Lower lobe of right lung (tissue), 2 donors: ENCODE data around the gene HOMER1. TPM values are rescaled to one million over a fixed set of nuclear protein-coding genes. Genes with fewer than 3 reads are reported as not detected.

Source experiments
- ATAC-seq, 2 donors: fragments of 200-7000 bp; cut with Tn5 transposase; one replicate each; pipeline ENCODE4 v1.9.1; 2020 to 2022; ENCODE audit warnings: mild to moderate bottlenecking in 2 of 2, moderate library complexity in 2 of 2
- DNase-seq: peaks from one replicate; pipeline ENCODE4 v3.0.0-alpha.2; 2020
- H3K27ac ChIP-seq: fragments of 200-600 bp; one replicate; pipeline ENCODE4 v1.8.0; 2022
- H3K27me3 ChIP-seq: fragments of 200-600 bp; one replicate; pipeline ENCODE4 v1.8.0; 2022; ENCODE audit warnings: low read depth
- H3K36me3 ChIP-seq: fragments of 200-600 bp; one replicate; pipeline ENCODE4 v1.8.0; 2022; ENCODE audit warnings: mild to moderate bottlenecking
- H3K4me1 ChIP-seq: fragments of 200-600 bp; one replicate; pipeline ENCODE4 v1.8.0; 2022
- H3K4me3 ChIP-seq: fragments of 200-600 bp; one replicate; pipeline ENCODE4 v1.8.0; 2022; ENCODE audit warnings: mild to moderate bottlenecking
- H3K9me3 ChIP-seq: fragments of 200-600 bp; one replicate; pipeline ENCODE4 v1.8.0; 2022
- intact Hi-C: fragments of 100-400 bp; cut with DNase I; formaldehyde crosslinking; loops from one replicate; pipeline ENCODE4 v1.11.0; 2022
- total RNA-seq: library from RNA; stranded (reverse); fragmentation: NEBNext Ultra II Directional; extraction: Animal tissue kit (Norgen Biotek cat#: 25700); gene quantifications from one replicate; pipeline ENCODE4 v1.2.1, GENCODE V29; 2021
- TF ChIP-seq, protein P1 (sequence below): fragments of 200-600 bp; IDR thresholded peaks from one replicate; pipeline ENCODE4 v1.8.0; 2022; ENCODE audit warnings: antibody characterized with exemption, mild to moderate bottlenecking
- donor health status: DM: no; HTN: yes; CAD: no; lungs with severe emphysema.

HOMER1 gene
- total RNA-seq, 1 donor from 2014 or later: 6.9 TPM

DNA sequence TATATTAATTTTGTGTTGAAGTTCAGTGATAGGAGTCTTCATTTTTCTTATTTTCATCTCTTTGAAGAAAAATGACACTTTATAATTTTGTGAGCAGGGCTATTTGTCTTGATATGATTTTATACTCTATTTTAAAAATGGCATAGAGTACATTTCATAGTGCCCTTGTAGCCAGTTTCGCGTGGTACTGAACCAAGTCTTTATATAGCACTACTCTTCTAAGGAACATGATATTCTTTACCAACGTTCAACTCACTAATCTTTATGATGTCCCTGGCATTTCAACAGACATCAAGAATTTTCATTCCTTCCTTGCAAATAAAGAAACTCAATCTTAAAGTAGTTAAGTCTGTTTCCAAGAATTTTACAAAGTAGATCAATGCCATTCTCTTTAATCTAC lies 41.5 kb upstream of the HOMER1 start:
- Histone ChIP-seq H3K9me3 (no peaks in the 10 kb centered on the region), H3K4me1 (no peaks in the 10 kb centered on the region), H3K27me3 (no peaks in the 10 kb centered on the region), H3K36me3 (no peaks in the 10 kb centered on the region), H3K27ac (no peak overlapping the region), H3K4me3 (no peak overlapping the region)
- intact Hi-C loops: no loop called here
- TF ChIP-seq, protein P1, sequence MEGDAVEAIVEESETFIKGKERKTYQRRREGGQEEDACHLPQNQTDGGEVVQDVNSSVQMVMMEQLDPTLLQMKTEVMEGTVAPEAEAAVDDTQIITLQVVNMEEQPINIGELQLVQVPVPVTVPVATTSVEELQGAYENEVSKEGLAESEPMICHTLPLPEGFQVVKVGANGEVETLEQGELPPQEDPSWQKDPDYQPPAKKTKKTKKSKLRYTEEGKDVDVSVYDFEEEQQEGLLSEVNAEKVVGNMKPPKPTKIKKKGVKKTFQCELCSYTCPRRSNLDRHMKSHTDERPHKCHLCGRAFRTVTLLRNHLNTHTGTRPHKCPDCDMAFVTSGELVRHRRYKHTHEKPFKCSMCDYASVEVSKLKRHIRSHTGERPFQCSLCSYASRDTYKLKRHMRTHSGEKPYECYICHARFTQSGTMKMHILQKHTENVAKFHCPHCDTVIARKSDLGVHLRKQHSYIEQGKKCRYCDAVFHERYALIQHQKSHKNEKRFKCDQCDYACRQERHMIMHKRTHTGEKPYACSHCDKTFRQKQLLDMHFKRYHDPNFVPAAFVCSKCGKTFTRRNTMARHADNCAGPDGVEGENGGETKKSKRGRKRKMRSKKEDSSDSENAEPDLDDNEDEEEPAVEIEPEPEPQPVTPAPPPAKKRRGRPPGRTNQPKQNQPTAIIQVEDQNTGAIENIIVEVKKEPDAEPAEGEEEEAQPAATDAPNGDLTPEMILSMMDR: no peak
- no peak for DNase-seq
- no peak for ATAC-seq

- H3K4me1 ChIP-seq: no peaks in the 10 kb centered on the region
- DNase-seq (no peak), ATAC-seq (no peak)
- no peaks in the 10 kb centered on the region for H3K9me3 ChIP-seq
- no peaks in the 10 kb centered on the region for H3K36me3 ChIP-seq
- H3K4me3 ChIP-seq: no peak overlapping the region
- TF ChIP-seq, protein P1: no peak
- no peak overlapping the region for H3K27ac ChIP-seq
- intact Hi-C loops: no loop called here
- no peaks in the 10 kb centered on the region for H3K27me3 ChIP-seq
Observed at GRCh38 chr5:79552984-79553383, 39.0 kb upstream of the HOMER1 start.

- Histone ChIP-seq H3K9me3 (no peaks in the 10 kb centered on the region), H3K4me1 (no peaks in the 10 kb centered on the region), H3K27me3 (no peaks in the 10 kb centered on the region), H3K36me3 (no peaks in the 10 kb centered on the region), H3K27ac (no peak overlapping the region), H3K4me3 (no peak overlapping the region)
- TF ChIP-seq, protein P1: no peak
- intact Hi-C loops: no loop called here
- ATAC-seq (peak; percentile 79 to 90), DNase-seq (no peak)
Observed at GRCh38 chr5:79547982-79548381, 34.0 kb upstream of the HOMER1 start.

GRCh38 chr5:79547429-79547822 lies 33.5 kb upstream of the HOMER1 start:
- DNase-seq: no peak
- intact Hi-C loops: no loop called here
- H3K36me3 ChIP-seq: no peaks in the 10 kb centered on the region
- no peak overlapping the region for H3K27ac ChIP-seq
- no peaks in the 10 kb centered on the region for H3K9me3 ChIP-seq
- no peaks in the 10 kb centered on the region for H3K27me3 ChIP-seq
- H3K4me3 ChIP-seq: no peak overlapping the region
- H3K4me1 ChIP-seq: no peaks in the 10 kb centered on the region
- TF ChIP-seq, protein P1: no peak
- ATAC-seq: peak; percentile 63 to 65

GRCh38 chr5:79546782-79547428 lies 33.0 kb upstream of the HOMER1 start:
- DNase-seq: no peak
- TF ChIP-seq, protein P1: no peak
- ATAC-seq: no peak
- H3K4me1 ChIP-seq: no peaks in the 10 kb centered on the region
- no peak overlapping the region for H3K4me3 ChIP-seq
- no peaks in the 10 kb centered on the region for H3K36me3 ChIP-seq
- no peaks in the 10 kb centered on the region for H3K9me3 ChIP-seq
- intact Hi-C loops: no loop called here
- H3K27me3 ChIP-seq: no peaks in the 10 kb centered on the region
- H3K27ac ChIP-seq: no peak overlapping the region
